Measurements from ENCODE around the gene ALOX5.
A peak's percentile ranks its signal among the peaks of the same experiment; 100 is the strongest.

The ALOX5 gene

DNA sequence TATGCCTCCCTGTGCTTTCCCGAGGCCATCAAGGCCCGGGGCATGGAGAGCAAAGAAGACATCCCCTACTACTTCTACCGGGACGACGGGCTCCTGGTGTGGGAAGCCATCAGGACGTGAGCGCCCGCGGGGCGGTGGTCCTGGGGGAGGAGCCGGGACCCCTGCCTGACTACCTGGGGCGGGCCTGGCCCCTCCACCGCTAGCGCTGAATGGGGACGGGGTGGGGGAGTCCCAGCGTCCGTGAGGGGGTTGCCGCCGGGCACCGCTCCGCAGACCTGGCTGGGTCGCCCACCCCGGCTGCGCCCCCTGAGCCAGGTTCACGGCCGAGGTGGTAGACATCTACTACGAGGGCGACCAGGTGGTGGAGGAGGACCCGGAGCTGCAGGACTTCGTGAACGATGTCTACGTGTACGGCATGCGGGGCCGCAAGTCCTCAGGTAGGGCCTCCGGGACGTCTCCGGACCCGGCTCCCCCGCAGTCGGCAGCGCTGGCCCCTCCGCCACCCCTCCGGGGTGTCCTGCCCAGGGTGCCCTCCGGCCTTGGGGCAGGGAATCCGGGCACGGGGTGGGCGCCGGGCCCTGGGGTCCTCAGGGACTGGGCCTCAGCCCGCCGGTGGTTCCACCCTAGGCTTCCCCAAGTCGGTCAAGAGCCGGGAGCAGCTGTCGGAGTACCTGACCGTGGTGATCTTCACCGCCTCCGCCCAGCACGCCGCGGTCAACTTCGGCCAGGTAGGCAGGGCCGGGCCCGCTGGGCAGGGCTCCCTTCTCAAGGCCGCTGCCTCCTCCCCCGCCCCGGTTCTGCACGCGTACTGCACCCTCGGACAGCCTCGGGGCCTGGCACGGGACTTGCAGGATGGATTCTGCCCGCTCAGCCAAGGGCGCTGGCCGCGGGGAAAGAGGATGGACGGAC lies 69.3 kb downstream of the ALOX5 start:
- no peak for DNase-seq (ENCODE audit: low read depth in 3 of 3)

DNA sequence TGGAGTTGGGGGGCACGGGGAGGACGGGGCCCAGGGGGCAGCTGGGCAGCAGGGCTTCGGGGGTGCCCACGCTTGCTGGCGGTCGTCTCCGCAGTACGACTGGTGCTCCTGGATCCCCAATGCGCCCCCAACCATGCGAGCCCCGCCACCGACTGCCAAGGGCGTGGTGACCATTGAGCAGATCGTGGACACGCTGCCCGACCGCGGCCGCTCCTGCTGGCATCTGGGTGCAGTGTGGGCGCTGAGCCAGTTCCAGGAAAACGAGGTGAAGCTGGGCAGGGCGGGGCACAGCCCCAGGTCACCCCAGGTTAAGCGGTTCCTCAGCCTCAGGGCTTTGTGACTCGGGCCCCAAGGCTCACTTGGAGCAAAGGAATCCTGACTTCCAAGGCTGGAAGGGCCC lies 70.0 kb downstream of the ALOX5 start:
- DNase-seq (ENCODE audit: low read depth in 3 of 3), result no peak

DNA sequence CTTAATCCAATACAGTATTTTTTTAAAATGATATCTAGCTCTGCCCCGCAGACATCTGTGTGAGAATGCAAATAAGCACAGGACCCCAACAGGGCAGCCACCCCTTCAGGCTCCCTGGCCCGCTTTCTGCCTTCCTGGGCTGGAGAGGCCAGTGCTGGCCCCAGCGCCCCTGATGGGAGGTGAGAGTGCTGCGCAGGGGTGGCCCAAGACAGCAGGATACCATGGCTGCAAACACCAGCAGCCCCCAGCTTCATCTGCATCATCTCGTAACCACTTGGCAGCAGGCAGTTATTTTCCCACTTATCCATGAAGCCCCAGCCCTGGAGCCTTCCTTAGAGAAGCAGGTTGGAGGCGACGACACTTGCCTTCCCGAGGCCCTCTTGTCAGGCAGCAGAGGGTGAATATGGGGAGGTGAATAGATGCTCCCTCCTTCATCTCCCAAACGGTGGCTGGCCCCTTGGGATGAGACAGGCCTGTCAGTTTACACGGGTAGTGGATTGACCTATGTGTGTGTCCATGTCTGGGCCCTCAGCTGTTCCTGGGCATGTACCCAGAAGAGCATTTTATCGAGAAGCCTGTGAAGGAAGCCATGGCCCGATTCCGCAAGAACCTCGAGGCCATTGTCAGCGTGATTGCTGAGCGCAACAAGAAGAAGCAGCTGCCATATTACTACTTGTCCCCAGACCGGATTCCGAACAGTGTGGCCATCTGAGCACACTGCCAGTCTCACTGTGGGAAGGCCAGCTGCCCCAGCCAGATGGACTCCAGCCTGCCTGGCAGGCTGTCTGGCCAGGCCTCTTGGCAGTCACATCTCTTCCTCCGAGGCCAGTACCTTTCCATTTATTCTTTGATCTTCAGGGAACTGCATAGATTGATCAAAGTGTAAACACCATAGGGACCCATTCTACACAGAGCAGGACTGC lies 71.2 kb downstream of the ALOX5 start:
- DNase-seq (ENCODE audit: low read depth in 3 of 3), result no peak

DNA sequence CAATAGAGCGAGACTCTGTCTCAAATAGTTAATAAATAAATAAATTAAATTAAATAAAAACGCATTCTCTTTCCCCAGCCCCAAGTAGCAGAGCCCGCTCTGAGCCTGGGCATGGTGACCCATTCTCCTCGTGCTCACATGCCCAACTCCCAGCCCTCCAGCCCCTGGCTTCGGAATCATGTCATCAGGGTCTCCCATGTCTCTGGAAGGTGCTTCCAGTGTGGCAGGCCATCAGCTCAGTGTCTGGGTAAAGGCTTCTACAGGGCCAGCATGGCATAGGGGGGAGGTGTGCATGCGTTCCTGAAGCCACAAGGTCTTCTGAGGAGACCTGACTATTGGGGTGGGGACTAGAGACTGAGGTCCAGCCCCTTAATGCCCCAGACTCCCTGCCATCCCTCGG lies 72.8 kb downstream of the ALOX5 start:
- DNase-seq (ENCODE audit: low read depth in 3 of 3), result no peak

DNA sequence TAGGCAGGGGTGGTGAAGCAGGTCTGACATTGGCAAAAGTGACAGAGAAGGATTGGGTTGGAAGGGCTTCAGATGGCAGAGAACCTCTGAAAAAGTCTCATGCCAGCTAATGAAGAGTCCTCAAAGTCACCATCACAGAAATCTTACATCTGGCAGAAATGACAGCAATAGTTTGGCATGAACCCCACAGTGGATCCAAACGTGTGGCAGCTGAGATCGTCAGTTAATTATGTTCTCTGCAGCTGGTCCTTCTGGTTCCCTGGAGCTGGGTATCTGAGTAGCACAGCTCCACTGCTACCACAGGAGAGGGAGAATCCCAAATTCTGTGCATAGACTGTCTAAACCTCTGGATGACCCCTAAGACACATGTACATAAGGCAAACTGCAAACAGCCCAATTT lies 73.4 kb downstream of the ALOX5 start:
- no peak for DNase-seq (ENCODE audit: low read depth in 3 of 3)

DNA sequence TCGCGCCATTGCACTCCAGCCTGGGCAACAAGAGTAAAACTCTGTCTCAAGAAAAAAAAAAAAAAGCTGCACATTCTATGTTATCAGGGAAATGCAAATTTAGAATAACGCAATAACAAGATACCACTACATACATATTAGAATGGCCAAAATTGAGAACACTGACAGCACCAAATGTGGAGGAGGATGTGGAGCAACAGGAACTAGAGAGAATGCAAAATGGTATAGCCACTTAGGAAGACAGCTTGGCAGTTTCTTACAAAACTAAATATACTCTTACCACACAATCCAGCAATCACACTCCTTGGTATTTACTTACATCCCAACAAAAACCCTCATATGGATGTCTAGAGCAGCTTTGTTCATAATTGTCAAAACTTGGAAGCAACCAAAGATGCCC lies 76.8 kb downstream of the ALOX5 start:
- no peak for DNase-seq (ENCODE audit: low read depth in 3 of 3)

DNA sequence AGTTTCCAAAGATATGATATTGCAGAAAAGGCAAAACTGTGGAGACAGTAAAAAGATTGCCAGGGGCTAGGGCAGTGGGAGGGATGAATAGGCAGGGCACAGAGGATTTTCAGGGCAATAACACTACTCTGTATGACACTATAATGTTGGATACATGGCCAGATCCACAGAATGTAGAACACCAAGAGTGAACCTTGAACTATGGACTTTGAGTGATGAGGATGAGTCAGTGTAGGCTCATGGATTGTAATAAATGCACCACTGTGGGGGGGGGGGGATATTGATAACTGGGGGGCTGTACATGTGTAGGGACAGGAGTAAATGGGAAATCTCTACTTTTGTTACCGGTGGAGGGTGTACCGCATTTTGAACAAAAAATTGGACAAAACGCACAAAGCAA lies 77.4 kb downstream of the ALOX5 start:
- DNase-seq (ENCODE audit: low read depth in 3 of 3), result no peak

DNA sequence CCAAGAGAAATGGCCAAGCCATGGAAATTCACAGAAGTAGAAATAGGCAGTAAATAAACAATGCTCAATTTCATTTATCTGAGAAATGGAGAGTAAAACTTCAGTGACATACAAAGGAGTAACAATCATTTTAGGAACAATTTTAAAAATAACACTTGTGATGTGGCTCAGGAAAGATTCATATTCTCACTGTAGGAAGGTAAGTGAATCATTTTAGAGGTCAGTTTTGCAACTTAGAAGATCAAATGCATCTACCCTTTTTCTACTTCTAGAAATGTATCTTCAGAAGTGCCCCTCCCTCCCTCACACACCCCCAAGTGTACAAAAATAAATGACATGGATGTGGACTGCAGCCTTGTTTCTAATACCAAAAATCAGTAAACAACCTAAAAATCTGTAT lies 78.3 kb downstream of the ALOX5 start:
- no peak for DNase-seq (ENCODE audit: low read depth in 3 of 3)

DNA sequence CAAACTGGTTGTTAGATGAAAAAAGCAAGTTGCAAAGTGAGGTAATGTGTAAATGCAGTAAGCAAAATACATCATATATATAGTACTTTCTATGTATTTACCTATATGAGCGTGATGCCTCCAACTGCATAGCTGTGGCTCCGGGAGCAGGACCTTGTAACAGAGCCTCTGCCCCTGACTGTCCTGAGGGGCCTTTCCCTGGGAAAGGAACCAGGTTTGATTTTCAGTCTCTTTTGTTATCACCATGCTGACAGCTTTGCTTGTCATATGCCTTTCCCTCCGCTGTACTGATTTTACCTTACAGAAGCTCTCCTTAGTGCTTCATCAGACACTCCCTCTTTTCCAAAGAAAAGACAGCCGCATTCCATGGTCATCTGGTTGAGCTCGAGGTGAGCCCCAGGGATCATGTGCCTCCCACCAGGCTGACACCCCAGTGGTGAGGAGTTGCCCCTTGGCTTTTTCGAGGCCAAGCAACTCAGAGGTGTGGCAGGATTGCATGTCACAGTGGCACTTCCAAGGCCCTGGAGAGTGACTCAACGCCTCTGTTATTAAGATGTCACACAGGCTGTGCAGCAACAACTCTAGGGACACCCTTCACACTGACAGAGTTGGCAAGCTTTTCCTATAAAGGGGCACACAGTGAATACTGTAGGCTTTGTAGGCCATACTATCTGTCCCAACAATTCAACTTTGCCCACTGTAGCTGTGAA lies 78.9 kb downstream of the ALOX5 start:
- DNase-seq (ENCODE audit: low read depth in 3 of 3), result no peak

DNA sequence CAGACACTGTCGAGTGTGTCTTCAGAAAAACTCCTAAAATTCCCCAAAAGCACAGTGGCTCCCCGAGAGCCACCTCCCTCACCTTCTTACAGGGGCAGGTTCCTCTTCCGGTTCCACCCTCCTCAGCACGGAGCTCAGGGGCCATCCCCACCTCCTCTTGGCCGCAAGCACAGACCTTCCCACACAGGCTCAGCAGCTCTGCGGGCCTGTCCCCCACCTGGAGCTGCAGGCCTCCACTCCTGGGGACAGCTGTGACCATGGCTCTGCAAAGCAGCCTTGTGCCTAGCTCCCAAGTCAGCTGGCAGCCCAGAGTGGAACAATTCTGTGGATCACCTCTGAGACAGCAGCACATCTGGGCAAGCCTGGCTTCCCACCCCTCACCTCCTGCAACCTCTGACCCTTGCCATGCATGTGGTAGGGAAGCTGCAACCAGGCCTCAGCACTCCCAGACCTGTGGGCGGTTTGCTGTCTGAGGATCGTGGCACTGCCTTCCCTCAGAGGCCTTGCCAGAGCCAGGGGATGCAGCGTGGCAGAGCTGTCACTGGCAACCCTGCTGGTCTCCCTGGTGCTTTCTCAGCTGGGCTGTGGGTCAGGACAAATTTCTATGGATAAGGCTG lies 79.7 kb downstream of the ALOX5 start:
- DNase-seq (ENCODE audit: low read depth in 3 of 3), result no peak

DNA sequence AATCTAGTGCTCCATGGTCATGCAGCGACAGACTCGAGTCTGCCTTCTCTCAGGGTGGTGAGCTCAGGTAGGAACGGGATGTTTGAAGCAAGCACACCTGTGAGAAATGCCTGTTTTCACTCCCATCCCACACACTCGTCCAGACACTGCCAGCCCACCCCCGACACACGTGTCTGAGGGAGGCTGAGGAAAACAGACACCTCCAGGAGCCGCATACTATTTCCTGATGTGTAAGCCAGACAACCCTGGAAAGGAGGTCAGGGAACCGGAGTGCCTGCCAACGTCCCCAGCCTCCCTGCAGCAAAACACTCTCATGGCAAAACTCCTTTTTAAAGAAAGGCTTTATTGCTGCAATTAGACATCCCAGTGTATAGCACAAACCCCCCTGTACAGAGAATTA lies 80.2 kb downstream of the ALOX5 start:
- DNase-seq (ENCODE audit: low read depth in 3 of 3), result no peak

DNA sequence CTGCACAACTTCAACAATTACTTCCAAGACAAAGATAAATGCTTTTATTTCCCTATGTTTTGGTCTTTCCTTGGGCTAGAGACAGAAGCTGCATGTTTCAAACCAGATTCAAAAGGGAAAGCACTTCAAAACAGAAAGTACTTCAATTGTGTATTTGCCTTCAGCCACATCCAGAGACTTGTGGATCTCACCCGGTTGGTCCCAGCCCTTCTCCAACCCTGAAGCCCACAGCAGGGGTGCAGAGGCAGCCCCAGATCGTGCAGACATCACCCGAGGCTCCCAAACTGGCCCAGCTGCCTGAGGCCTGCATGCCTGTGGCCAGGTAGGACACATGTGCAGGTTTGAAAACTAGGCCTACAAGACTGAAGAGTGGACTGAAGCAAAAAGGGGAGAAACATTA lies 80.8 kb downstream of the ALOX5 start:
- no peak for DNase-seq (ENCODE audit: low read depth in 3 of 3)

DNA sequence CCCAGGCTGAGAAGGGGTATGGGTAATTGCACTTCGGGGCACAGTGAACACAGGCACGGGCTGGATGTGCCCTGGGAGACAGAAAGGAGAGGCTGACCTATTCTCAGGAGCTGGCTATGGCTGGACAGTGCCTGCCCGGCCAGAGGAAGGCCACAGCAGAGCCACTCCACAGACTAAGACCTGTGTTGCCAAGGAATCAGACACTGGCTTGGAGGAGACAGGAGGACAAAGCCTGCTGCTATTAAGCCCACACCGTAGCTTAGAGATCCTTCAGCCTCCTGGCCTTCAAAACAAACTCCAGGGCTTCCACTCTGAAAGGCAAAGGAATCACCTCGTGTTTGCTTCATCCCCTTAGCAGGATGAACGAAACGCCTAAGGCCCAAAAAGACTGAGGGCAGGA lies 82.2 kb downstream of the ALOX5 start:
- DNase-seq (ENCODE audit: low read depth in 3 of 3), result no peak

DNA sequence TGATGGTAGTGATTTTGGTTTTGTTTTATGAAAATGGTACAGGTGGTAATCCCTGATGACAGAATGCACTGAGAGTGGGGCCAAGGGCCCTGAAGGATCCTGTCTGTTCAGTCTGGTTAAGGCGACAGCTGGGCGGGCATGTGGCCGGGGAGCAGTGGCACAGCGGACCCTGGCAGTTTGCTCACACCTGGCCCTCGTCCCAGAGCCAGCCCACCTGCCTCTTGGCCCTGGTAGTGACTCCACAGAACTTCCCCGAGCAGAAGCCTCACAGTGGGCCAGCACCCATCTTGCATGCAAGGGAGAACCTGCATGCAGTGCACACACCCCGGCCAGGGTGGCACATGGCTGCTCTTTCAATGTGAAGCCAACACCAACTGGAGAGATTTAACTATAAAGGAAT lies 82.8 kb downstream of the ALOX5 start:
- no peak for DNase-seq (ENCODE audit: low read depth in 3 of 3)

DNA sequence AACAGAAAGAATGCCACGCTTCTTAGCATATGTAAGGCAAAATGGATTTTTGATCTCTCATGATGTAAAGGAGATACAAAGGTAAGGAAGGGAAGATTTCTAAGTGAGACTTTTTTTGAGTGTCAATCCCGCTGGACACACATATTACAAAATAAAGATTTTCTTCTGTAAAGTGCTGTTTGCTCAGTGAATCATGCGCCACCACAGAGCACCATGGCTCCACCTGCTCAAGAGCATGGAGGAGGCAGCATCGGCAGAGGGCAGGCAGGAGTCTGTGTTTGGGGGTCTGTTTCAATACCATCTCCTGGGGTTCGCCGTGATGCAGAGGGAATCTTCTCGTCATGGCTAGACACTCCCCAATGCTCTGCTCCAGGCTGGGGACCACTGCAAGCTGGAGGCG lies 83.5 kb downstream of the ALOX5 start:
- DNase-seq (ENCODE audit: low read depth in 3 of 3), result no peak

DNA sequence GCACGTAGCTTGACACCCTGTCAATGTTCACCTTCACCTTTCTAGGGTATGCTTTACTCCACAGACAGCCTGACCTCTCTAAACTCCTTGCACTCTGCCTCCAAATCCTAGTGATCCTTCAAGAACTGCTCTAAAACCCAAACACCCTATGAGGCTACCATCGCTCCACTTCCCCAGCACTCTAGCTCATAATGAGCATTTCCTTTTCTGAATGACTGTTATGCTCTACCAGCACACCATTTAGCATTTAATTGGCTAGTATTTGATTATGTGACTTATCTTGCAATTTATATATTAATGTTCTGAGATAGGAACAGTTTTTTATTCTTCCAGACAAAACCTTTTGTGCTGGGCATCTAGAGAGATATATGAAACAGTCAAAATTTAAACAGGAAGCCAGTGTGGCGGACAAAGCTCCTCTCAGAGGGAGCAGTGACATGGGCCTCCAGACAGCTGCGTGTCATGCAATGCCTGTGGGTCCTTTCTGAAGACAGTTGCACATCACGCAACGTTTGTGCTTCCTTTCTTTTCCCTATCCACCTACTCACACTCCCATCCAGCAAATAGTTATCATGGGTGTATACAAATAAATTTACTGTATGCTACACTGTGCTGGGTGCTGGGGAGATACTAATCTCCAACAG lies 86.3 kb downstream of the ALOX5 start:
- no peak for DNase-seq (ENCODE audit: low read depth in 3 of 3)

DNA sequence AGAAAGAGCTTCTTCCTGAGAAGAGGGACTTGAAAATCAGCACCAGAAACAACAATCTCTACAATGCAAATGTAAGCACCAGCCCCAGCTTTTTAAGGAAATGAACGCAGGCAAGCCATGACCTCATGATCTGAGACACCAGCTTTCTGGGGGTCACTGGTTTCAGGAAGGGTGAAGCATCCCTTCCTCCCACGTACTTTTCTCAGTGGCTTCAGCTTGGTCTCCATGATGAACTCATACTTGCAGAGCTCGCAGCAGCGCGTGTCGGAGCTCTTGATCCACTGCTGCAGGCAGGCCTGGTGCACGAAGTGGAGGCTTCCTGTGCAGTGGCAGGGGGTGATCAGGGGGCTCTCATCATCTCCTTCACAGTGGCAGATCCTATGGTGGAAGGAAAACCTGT lies 87.0 kb downstream of the ALOX5 start:
- DNase-seq (ENCODE audit: low read depth in 3 of 3), result no peak

DNA sequence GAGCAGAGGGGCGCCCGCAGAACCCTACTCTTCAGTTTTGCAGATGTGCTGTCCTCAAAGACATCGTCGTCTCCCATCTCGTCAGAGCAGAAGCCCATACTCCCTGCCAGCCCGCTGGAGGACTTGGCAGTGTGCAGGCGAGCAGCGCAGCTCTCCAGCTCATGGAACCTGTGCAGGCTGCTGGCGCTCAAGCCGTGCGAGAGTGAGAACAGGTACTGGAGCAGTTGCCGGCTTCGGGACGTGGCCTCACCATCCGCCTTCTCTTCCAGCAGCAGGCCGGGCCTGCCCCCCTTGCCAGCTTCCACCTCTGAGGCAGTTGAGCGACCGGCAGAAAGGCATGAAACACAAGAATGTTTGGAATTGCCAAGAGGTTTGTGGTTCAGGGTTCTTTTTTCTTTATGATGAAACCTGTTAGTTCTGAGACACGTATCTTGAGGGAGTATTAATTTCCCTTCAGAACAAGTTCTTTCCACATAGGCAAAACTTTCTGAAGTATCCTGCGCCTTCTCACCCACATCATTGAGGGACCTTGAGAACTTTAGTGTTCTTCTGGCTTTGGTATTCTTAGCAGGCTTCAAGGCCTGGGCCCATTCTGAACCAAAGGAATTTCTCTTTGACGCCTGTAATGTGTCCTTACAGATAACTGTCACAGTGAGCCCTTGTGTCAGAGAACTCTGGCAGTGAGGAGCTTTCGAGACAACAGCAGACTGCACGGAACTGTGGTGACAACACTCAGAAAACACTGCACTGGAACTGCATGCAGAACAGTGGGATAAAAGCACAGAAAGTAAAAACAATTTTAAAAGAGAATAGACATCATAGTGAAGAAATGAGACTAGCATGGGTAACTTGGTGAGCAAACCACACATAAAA lies 89.5 kb downstream of the ALOX5 start:
- DNase-seq (ENCODE audit: low read depth in 3 of 3), result no peak

DNA sequence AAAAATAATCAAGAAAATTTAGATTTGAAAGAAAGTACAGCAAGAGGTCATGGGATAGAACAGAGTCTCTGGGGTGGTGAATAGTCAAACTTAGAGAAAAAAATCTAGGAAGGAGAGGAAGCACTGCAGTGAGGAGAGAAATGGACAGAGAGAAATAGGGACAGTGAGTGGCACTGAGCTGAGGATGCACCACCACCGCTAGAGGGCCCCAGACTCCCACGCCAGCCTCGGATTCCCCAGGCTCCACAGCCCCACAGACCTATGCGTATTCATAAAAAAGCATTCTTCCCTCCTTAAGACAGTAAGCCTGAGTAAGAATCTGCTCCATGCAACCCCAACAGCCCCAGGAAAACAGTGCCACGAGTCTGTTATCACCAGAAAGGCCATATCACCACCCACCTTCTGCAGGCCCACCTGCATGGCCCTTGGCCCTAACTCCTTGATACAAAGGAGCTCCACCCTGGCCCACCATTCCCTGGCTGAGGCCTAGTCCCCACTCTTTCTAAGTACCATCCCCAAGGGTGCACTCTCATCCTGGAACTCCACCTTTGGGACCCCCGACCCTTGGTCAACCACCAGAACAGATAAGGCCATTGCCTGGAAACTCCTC lies 91.0 kb downstream of the ALOX5 start:
- peak; percentile 59 to 68 (median 62) for DNase-seq (ENCODE audit: low read depth in 3 of 3)

DNA sequence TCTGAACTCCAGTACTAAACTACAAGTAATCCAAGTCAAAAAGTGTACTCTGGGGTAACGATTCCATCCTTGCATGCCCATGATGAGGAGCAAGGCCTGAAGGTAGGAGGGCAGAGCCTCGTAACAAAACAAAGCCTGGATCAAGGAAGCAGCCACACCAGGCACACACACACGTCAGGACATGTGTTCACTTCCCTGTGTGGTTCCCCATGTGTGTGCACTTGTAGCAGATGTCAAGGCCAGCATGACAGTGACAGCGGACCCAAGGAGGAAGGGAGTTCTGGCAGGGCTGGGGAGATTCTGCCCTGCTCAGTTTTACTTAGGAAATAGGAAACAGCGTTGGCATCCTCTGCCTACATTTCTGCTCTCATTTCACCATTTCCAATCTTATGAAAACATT lies 92.8 kb downstream of the ALOX5 start:
- no peak for DNase-seq (ENCODE audit: low read depth in 3 of 3)
